Measurements from ENCODE around the gene PPARA. TPM values are rescaled to one million over a fixed set of nuclear protein-coding genes. Genes with fewer than 3 reads are reported as not detected.

Gene PPARA
- total and polyA plus RNA-seq, 5 donors: 22.9 to 85.2 (median 71.4) TPM

DNA sequence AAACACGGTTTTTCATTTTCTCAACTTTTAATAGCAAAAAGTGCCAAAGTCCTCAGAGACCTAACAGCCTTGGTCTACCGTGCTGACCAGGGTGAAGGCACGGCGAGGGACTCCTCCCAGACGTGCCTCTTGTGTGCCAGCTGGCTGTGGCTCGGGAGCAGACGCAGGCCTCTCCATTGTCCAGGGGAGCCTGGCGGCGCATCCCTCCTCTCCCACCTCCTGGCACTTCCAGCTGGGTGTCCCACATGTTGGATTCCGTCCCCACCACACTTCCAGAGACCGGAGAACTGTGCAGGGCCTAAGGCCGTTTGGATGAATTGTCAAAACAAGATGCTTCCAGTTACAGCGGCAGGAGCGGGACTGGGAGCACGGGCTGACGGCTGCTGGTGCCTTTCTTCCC, 88.2 kb downstream of the PPARA start:
- Histone ChIP-seq H3K27me3 (ENCODE audit: control insufficient read depth, insufficient read depth) (no peaks in the 10 kb centered on the region), H3K27ac (ENCODE audit: low read length) (peak overlapping the region; percentile 62)
- WGBS: 73% methylated on average over 16 of the region's 16 CpGs

DNA sequence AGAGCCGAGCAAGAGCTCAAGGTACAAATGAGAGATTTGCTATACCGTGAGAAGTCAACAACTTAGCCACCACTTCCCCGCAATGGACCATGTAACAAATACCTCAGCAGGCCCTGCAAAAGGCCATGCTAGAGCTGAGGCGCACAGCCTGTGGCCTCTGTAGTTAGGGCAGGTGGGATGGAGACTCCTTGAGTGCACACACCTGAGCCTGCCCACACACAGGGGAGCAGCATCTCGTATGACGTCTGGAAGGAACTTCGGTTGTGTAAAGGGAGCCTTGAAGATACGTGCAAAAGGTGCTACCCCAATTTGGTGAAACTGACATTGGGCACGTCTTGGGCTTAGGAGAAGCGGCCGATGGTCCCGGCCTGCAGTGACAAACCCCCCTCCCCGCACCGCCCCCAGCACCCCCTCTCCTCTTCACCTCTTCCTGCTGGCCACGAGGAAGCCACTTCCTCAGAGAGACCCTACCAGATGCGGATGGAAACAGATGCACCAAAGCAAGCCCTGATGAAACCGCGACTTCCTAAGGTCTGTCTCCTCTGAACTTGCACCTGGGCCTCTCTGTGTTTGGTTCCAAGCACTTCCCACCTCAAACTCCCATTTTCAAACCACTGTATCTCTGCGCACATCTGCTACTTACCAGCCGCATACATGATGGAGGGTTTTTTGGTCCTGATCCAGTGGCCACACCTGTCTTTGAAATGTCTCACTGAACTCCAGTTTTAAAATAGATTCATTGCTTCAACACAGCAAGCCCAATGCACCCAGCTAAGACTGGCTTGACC, 89.1 kb downstream of the PPARA start:
- no peak for DNase-seq
- 83% methylated on average over 20 of the region's 20 CpGs for WGBS
- H3K4me1 ChIP-seq (ENCODE audit: control insufficient read depth, insufficient read depth, low read length): peaks cover 3% of the 10 kb centered on the region
- ATAC-seq: no peak
- no peaks in the 10 kb centered on the region for H3K27me3 ChIP-seq (ENCODE audit: control insufficient read depth, insufficient read depth)
- intact Hi-C loops (cut with DNase I): loop anchor here in 2 of 4 donors (10.0 kb wide), 2 partner anchors 85 to 95 kb away; partner anchors contain the start of gene PPARA (in 1 of the 2)
- H3K27ac ChIP-seq (ENCODE audit: low read length): peak overlapping the region; percentile 62
- no peaks in the 10 kb centered on the region for H3K9me3 ChIP-seq (ENCODE audit: control insufficient read depth, low read length)
- no peak overlapping the region for H3K4me3 ChIP-seq (ENCODE audit: low read length)

More for the DNA sequence above, 88.2 kb downstream of the PPARA start:
- intact Hi-C loops (cut with DNase I): loop anchor here in 2 of 4 donors (10.0 kb wide), 2 partner anchors 84 to 94 kb away; partner anchors contain the start of gene PPARA (in 1 of the 2)
- no peaks in the 10 kb centered on the region for H3K9me3 ChIP-seq (ENCODE audit: control insufficient read depth, low read length)
- ATAC-seq (peak; percentile 38 to 41), DNase-seq (peak in 2 of 3 donors; percentile 55 to 76)
- no peak overlapping the region for H3K4me3 ChIP-seq (ENCODE audit: low read length)
- H3K4me1 ChIP-seq (ENCODE audit: control insufficient read depth, insufficient read depth, low read length): peaks cover 3% of the 10 kb centered on the region

DNA sequence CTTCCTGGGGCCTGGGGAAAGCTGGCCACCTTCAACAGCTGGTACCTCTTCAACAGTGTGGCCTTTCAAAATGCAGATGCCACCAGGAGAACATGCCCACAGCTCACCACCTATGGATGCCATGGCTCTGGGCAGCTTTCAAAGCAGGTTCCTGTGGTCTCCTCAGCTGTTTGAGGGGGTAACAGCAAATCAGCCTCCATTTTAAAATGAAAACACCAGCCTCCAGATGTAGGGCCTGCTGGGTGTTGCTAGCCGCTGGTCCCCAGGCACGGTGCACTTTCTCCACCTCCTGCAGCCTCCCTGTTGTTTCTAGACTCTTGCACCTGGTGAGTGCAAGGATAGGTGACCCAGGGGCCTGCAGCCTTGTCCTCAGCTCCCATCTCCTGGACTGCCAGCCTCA, 89.7 kb downstream of the PPARA start:
- ATAC-seq (no peak), DNase-seq (no peak)
- 88% methylated on average over 2 of the region's 2 CpGs for WGBS
- H3K4me3 ChIP-seq (ENCODE audit: low read length): no peak overlapping the region
- no peaks in the 10 kb centered on the region for H3K9me3 ChIP-seq (ENCODE audit: control insufficient read depth, low read length)
- peaks cover 7% of the 10 kb centered on the region for H3K4me1 ChIP-seq (ENCODE audit: control insufficient read depth, insufficient read depth, low read length)
- intact Hi-C loops (cut with DNase I): no loop called here
- no peaks in the 10 kb centered on the region for H3K27me3 ChIP-seq (ENCODE audit: control insufficient read depth, insufficient read depth)
- H3K27ac ChIP-seq (ENCODE audit: low read length): peak overlapping the region; percentile 18

DNA sequence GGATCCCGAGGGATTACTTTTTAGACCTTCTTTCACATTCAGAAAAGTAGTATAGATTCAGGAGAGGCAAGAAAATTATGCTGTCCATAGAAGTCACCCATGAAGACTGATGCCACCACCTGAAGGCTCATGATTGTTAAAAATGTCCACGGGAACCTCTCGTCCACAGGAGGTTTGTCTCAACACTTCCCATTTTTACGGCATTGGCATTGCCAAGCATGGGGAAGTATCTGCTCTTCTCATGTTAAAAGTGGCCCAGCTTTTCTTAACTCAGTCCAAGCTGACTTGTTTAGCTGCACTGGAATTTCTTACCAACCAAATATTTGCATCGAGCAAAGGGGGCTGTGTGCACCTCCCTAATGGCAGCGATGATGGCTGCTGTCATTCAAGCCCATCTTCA, 90.2 kb downstream of the PPARA start:
- 73% methylated on average over 6 of the region's 6 CpGs for WGBS
- no peaks in the 10 kb centered on the region for H3K27me3 ChIP-seq (ENCODE audit: control insufficient read depth, insufficient read depth)
- no peak for DNase-seq
- no peaks in the 10 kb centered on the region for H3K9me3 ChIP-seq (ENCODE audit: control insufficient read depth, low read length)
- intact Hi-C loops (cut with DNase I): no loop called here
- H3K27ac ChIP-seq (ENCODE audit: low read length): peak overlapping the region; percentile 56
- no peak for ATAC-seq
- H3K4me3 ChIP-seq (ENCODE audit: low read length): no peak overlapping the region
- H3K4me1 ChIP-seq (ENCODE audit: control insufficient read depth, insufficient read depth, low read length): peaks cover 11% of the 10 kb centered on the region

DNA sequence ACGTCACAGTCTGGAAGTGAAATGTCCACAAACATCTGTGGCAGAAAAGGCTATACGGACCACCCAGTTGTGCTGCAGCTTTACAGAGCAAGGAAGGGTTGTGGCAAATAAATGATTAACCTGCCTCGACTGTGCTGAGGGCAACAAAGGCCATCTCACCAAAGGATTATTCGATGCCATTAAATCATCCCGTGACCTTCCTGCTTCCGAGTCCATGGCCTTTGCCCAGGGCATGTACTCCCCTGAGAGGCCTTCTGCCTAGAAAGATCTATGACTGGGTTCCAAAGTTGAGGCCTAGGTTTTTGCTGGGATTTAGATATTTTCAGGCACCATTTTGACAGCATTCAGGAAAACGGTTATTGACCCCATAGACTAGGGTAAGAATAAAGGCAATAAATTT, 90.6 kb downstream of the PPARA start:
- H3K4me1 ChIP-seq (ENCODE audit: control insufficient read depth, insufficient read depth, low read length): peaks cover 11% of the 10 kb centered on the region
- peak overlapping the region; percentile 56 for H3K27ac ChIP-seq (ENCODE audit: low read length)
- intact Hi-C loops (cut with DNase I): no loop called here
- ATAC-seq (no peak), DNase-seq (no peak)
- no peaks in the 10 kb centered on the region for H3K27me3 ChIP-seq (ENCODE audit: control insufficient read depth, insufficient read depth)
- no peaks in the 10 kb centered on the region for H3K9me3 ChIP-seq (ENCODE audit: control insufficient read depth, low read length)
- WGBS: 70% methylated on average over 7 of the region's 7 CpGs
- H3K4me3 ChIP-seq (ENCODE audit: low read length): no peak overlapping the region

DNA sequence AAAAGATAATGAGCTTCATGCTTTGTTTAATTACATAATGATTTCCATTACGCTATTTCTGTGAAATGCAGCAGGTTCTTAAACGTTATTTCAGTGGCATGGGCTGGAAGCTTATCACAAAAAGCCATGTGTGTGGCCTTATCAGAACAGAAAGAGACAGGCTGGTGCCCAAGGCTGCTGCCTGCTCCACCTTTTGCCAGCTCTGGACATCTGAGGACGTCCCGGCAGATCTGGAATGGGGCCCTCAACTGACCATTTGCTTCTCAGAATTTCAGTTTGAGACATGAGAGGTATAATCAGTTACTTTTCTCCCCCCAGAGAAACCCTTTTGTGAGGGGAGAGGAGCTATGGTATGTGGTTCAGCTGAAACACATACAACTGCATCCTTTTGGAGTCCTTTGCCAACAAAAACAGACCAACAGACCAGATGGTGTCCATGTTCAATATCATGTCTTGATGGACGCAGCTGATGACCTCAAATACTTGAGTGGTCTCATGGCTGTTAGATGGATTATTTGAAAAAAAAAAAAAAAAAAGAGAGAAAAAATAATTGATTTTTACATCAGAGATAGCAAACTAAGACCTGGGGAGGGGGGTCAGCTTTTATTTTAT, 91.2 kb downstream of the PPARA start:
- no peak overlapping the region for H3K4me3 ChIP-seq (ENCODE audit: low read length)
- ATAC-seq (no peak), DNase-seq (no peak)
- H3K4me1 ChIP-seq (ENCODE audit: control insufficient read depth, insufficient read depth, low read length): peaks cover 11% of the 10 kb centered on the region
- WGBS: 45% methylated on average over 5 of the region's 5 CpGs
- peak overlapping the region; percentile 34 for H3K27ac ChIP-seq (ENCODE audit: low read length)
- intact Hi-C loops (cut with DNase I): no loop called here
- no peaks in the 10 kb centered on the region for H3K9me3 ChIP-seq (ENCODE audit: control insufficient read depth, low read length)
- H3K27me3 ChIP-seq (ENCODE audit: control insufficient read depth, insufficient read depth): no peaks in the 10 kb centered on the region

DNA sequence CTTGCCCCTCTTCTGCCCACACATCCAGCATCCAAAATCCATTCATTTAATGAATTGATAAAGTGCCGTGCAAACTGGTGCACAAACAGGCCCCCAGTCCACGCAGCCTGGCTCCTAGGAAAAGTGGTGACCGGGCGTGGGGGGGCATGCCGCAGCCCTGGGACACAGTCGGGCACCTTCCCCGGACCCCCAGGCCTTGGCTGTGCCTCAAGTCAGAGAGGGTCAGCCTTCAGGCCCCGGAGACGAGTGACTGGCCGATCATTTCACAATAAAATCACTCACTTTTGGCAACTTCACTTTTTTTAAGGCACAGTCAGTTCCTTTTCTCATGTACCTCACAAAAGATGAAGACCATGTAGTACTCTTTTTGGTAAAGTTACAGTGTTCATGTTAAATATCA, 91.8 kb downstream of the PPARA start:
- Histone ChIP-seq H3K4me3 (ENCODE audit: low read length) (no peak overlapping the region), H3K27me3 (ENCODE audit: control insufficient read depth, insufficient read depth) (no peaks in the 10 kb centered on the region), H3K4me1 (ENCODE audit: control insufficient read depth, insufficient read depth, low read length) (peaks cover 11% of the 10 kb centered on the region), H3K27ac (ENCODE audit: low read length) (peak overlapping the region; percentile 1), H3K9me3 (ENCODE audit: control insufficient read depth, low read length) (no peaks in the 10 kb centered on the region)
- intact Hi-C loops (cut with DNase I): no loop called here
- DNase-seq (no peak), ATAC-seq (no peak)
- whole genome bisulfite sequencing: 76% methylated on average over 10 of the region's 10 CpGs

DNA sequence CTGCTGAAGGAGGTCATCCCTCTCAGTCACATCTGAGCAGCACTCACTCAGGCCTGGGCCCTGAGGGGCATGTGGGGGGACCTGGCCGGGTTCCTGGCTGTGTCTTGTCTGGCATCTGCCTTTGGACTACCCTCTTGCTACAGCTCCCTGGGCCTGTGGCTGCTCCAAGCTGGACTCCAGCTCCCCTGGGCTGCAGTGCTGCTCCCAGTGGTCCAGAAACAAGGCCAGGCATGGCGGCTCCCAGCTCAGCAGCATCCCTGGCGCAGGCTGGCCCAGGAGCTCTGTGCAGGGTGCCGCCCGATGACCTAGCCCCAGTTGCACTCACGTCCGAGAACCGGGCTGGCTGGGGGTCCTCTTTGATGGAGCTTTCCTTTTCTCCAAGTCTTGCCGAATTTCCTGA, 94.4 kb downstream of the PPARA start:
- DNase-seq (no peak), ATAC-seq (no peak)
- Histone ChIP-seq H3K4me3 (ENCODE audit: low read length) (no peak overlapping the region), H3K27me3 (ENCODE audit: control insufficient read depth, insufficient read depth) (no peaks in the 10 kb centered on the region), H3K27ac (ENCODE audit: low read length) (no peak overlapping the region), H3K4me1 (ENCODE audit: control insufficient read depth, insufficient read depth, low read length) (peaks cover 14% of the 10 kb centered on the region), H3K9me3 (ENCODE audit: control insufficient read depth, low read length) (no peaks in the 10 kb centered on the region)
- intact Hi-C loops (cut with DNase I): no loop called here
- WGBS: 87% methylated on average over 9 of the region's 9 CpGs

DNA sequence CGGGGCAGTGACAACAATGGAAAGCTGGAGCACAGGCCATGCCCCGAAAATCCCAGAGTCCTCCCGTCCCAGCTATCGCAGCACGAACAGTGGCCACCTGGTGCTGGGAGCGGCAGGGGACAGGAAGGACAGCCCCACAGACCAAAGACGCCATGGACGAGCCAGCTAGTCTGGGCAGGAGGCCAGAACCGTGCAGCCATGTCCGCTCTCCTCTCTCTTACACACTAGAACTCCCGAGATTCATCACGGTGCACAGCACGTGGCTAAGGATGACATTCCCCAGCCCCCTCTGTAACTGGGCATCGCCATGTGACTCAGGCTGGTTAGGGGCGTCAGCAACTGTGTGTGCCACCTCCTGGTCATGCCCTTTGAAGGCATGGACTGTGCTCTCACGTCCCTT, 95.2 kb downstream of the PPARA start:
- intact Hi-C loops (cut with DNase I): no loop called here
- H3K4me1 ChIP-seq (ENCODE audit: control insufficient read depth, insufficient read depth, low read length): peaks cover 11% of the 10 kb centered on the region
- 26% methylated on average over 16 of the region's 16 CpGs for WGBS
- DNase-seq (peak; percentile 75 to 92 (median 88)), ATAC-seq (peak; percentile 50 to 55)
- no peak overlapping the region for H3K4me3 ChIP-seq (ENCODE audit: low read length)
- H3K27me3 ChIP-seq (ENCODE audit: control insufficient read depth, insufficient read depth): no peaks in the 10 kb centered on the region
- no peaks in the 10 kb centered on the region for H3K9me3 ChIP-seq (ENCODE audit: control insufficient read depth, low read length)
- peak overlapping the region; percentile 55 for H3K27ac ChIP-seq (ENCODE audit: low read length)

DNA sequence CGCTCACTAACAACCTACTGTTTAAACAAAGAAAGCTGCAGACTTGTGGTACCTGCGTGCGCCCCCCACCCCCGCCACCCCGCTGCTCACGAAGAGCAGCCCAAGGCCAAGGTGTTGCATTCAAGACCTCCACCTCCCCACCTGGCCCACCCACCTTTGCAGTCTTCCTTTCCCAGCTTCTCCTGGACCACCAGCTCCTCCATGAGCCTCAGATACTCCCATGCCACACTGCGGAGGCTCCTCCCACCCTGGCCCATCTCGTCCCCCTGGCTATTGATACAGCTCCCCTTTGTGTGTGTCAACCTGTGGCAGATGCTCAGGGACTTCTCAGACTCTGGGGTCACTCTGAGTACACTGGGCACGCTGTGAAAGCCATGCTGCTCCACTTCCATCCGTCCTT, 95.9 kb downstream of the PPARA start:
- H3K27ac ChIP-seq (ENCODE audit: low read length): peak overlapping the region; percentile 7
- 96% methylated on average over 10 of the region's 10 CpGs for WGBS

DNA sequence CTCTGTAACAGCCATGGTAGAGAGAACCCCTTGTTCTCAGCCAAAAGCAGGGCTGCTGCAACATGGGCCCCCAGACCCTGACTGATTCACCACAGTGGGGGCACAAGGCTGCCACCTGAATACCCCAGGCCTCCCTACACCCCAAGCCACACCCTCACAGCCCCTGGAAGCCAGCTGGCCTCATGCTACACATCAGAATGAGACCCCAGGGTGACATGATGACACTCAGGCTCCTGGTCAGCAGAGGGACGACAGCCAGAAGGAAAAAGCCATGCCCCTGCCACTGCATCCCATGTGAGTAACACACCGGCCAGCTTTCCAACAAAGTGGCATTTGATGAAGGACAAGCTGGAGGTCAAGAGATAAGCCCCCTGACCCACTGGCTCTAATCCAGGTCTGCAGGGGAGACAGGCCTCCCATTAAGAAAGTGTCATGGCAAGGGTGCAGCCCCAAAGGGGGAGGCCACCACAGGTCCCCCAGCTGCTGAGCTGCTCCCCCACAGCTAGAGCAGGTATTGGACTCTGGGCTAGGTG, 97.2 kb downstream of the PPARA start:
- WGBS: 72% methylated on average over 2 of the region's 2 CpGs
- DNase-seq: no peak
- H3K27ac ChIP-seq (ENCODE audit: low read length): peak overlapping the region; percentile 14
- no peak overlapping the region for H3K4me3 ChIP-seq (ENCODE audit: low read length)
- no peak for ATAC-seq
- peaks cover 17% of the 10 kb centered on the region for H3K4me1 ChIP-seq (ENCODE audit: control insufficient read depth, insufficient read depth, low read length)
- intact Hi-C loops (cut with DNase I): no loop called here
- H3K9me3 ChIP-seq (ENCODE audit: control insufficient read depth, low read length): no peaks in the 10 kb centered on the region
- no peaks in the 10 kb centered on the region for H3K27me3 ChIP-seq (ENCODE audit: control insufficient read depth, insufficient read depth)

More for the DNA sequence above, 95.9 kb downstream of the PPARA start:
- no peak for ATAC-seq
- peaks cover 15% of the 10 kb centered on the region for H3K4me1 ChIP-seq (ENCODE audit: control insufficient read depth, insufficient read depth, low read length)
- no peaks in the 10 kb centered on the region for H3K9me3 ChIP-seq (ENCODE audit: control insufficient read depth, low read length)
- no peak for DNase-seq
- H3K4me3 ChIP-seq (ENCODE audit: low read length): no peak overlapping the region
- no peaks in the 10 kb centered on the region for H3K27me3 ChIP-seq (ENCODE audit: control insufficient read depth, insufficient read depth)
- intact Hi-C loops (cut with DNase I): no loop called here

Data from right cardiac atrium (tissue), 5 donors.